Activated CD4-positive, alpha-beta T cell treated with anti-CD3 and anti-CD28 coated beads for 1 hour (primary cell): ENCODE data around the gene EBF3.
"Not testable (repeated sequence)": the region's sequence is repeated elsewhere in the genome, so short reads cannot be mapped to it uniquely, and the experiment has no call there.

Experiments
- DNase-seq: peaks from one replicate; pipeline ENCODE4 v3.0.0-alpha.2; 2020

EBF3 gene

DNA sequence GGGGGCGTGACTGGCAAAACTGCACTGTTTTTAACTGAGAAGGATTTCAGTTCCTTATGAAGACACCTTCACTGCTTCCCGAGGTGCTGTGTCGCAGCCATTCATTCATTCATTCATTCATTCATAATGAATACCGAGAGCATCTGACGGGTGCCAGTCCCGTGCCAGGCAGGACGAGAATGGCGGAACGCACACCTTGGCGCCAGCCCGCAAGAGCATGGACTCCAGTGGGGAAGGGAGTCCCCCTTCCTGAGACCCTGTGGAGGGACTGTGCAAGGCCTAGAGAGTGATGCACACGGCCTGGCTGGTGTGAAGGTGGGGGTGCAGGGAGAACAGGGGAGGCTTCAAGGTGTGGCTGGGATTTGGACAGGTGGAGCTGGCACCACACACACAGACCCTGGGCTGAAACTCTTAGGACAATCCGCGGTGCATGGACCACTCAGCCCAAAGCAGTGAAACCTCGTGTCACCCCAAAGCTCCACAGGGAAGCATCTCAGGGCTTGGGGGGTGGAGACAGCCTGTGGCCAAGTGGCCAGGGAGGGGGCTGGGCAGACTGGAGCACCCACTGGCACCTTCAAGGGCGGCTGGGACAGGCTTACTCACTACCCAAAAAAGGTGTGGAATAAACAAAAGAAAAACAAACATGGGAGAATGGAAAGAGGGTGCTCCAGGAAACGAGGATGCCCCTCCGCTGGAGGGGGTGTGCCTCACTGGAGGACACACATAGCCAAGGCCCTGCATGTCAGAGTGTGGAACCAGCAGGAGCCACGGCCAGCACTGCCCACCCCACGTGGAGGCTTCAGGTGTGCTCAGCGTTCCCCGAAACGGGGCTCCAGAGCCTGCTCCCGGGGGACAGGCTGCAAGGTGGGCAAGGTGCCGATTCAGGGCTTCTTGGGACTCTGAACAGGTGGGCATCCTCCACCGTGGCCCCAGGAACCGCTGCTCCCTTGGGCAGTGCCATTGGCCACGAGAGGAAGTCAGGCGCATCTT is 37.7 kb downstream of the EBF3 start:
- DNase-seq, result no peak

DNA sequence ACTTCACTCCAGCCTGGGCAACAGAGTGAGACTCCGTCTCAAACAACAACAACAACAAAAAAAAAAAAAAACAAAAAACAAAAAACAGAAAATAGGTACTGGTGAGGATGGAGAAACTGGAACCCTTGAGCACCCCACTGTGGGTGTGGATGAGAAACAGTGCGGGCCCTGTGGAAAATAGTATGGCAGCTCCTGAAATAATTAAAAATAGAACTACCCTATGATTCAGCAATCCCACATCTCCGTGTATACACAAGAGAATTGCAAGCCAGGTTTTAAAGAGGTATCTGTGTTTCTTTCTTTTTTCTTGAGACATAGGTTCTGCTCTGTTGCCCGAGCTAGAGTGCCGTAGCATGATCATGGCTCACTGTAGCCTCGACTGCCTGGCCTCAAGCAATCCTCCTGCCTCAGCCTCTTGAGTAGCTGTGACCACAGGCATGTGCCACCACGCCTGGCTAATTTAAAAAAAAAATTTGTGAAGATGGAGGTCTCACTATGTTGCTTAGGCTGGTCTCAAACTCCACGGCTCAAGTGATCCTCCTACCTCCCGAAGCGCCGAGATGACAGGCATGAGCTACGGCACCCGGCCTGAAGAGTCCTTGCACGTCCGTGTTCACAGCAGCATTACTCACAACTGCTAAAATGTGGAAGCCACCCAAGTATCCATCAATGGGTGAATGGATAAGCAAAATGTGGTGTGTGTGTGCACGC is 39.5 kb downstream of the EBF3 start:
- DNase-seq, result no peak

DNA sequence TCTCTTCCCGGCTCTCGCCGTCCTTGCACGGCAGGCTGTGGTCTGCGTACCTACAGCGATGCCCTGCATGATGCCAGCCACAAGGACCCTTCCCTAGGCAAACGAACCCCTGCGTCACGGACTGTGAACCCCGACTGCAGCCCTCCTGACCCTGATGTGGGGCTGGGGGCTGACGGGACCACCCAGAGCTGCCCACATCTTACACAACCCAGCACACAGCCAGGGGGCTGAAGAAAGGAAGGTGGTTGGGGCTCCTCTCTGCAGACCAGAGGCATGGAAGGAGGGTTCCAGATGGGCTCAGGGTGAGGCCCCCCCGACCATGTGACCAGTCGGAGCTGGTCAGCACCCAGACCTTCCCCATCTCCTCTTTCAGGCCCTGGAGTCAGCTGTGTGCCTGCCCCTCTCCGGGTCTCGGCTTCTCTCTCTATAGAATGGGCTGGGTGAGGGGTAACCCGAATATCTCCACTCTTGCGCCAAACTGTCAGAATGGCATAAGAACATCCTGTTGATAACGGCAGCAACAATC is 41.4 kb downstream of the EBF3 start:
- DNase-seq, result no peak

DNA sequence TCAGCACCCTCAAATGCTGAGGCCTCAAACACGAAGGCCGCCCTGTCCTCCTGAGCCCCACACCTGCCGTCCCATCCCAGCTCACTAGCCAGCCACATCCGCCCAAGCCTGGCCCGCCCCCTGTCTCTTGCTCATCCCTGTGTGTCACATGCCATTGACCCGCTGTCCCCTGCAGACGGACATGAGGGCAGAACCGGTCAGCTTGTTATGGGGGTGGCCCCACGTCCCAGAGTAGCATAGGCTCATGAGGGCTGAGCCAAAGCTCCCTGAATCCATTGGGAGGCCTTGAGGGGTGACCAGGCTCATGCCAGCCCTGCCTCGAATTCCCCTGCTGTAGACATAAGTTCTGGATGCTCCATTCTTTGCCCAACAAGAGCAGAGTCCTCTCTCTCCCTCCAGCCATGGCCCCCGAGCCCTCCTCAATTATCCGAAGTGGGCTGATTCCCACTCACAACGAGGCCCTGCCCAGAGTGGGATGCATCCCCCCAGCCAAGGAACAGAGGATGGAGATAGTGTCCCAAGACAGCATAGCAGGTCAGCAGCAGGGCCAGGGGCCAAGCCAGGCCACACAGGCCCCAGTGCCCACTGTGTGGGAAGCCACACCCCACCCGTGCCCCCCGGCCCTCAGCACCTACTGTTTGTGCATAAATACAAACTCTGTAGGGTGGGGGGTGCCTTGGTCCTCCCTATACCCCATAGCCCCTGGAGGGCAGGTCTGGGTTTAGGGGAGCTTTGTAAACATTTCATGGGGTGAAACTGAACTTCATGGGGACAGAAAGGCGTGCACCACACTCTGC is 42.1 kb downstream of the EBF3 start:
- DNase-seq, result no peak

DNA sequence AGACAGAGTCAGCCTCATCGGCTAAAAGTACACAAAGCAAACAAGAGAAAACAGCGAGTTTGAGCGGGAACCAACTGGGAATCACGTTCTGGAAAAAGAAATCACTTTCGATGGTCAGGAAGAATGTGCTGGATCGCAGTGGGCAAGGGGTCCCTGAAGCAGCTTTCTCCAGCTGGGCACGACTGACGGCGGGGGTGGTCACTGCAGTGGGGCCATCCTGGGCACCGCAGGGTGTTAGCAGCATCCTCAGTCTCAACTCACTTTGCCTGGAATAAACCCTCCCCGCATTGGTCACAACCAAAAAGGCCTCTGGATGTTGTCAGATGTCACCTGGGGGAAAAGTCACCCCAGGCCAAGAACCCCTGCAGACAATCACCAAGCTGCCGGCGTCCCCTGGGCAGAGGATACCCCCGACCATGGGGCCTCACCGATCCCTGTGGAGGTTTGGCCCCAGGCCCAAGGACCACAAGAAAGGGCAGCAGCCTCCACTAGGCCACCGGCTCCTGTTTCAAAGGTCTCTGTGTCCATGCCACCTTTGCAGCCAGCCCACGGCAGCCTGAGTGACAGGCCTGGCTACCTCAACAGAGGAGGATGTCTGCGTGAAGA is 42.9 kb downstream of the EBF3 start:
- no peak for DNase-seq

DNA sequence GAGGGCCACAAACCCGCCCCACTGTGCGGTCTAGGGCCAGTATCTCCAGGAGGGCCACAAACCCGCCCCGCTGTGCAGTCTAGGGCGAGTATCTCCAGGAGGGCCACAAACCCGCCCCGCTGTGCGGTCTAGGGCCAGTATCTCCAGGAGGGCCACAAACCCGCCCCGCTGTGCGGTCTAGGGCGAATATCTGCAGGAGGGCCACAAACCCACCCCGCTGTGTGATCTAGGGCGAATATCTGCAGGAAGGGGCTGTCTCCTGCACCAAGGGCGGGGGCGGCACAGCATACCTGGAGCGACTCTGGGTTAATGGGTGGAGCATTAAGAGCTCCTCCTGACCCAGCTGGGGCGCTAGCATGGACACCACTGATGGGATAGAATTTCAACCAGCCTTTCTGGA is 43.9 kb downstream of the EBF3 start:
- not testable (repeated sequence) for DNase-seq

DNA sequence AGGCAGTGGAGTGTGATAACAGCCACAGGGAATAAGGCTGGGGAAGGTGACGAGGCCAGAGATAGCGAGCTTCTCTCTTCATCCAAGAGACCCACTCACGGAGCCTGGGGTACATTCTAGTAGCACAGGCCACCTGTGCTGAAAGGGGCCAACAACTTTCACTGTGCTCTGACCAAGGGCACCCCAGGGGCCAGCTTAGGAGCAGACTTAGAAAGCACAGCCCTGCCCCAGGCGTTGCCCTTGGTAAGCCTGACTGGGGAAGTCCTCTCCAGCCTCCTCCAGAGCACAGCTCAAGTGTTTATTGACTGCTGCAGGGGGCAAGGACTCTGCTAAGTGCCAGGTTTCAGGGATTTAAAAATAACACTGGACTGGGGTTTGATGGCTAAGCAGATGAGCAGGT is 44.7 kb downstream of the EBF3 start:
- DNase-seq, result no peak

DNA sequence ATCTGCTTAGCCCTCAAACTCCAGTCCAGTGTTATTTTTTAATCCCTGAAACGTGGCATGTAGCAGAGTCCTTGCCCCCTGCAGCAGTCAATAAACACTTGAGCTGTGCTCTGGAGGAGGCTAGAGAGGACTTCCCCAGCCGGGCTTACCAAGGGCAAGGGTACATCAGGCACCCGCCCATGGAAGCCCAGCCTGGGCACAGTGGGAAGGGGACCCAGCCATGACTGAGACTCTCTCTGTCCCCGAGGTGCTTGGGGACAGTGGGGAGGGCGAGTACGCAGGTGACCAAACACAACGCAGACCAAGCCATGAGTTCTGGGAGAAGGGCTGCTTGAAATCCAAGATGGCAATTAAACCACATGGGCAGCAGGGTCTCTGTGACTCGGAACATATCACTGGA is 45.2 kb downstream of the EBF3 start:
- no peak for DNase-seq

DNA sequence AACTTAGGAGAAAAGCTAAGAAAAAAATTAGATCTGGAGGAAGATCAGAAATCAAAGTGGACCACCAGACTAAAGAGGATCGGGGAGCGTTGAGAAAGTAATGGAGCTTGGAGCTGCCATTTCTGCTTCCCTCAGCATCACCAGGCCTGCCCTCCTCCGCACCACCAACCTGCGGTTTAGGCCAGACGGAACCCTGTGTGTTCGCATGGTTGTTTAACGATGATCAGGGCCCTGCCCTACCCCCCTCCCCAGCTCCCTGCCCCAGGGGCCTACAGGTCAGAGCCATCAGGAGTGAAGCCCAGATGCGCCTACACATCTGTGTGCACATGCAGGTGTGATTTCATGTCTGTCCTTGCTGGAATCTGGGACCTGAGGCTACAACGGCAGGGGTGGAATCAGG is 45.7 kb downstream of the EBF3 start:
- DNase-seq, result no peak

DNA sequence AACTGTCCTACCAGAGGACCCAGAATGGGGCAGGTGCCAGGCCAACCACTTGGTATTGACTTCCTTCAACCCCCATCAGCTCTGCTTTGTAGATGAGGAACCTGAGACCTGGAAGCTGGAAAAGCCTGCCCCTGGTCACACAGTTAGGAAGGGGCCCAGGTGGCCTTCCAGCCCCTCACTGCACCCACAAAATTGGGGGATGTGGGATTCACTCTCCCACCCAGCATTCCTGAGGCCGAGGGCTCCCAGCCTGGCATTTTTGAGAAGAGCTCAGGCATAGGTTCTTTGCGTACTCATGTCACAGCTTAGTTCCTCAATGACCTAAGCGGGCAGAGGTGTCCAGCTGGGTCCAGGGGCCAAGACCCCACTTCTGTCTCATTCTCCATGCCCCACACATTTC is 46.1 kb downstream of the EBF3 start:
- no peak for DNase-seq

DNA sequence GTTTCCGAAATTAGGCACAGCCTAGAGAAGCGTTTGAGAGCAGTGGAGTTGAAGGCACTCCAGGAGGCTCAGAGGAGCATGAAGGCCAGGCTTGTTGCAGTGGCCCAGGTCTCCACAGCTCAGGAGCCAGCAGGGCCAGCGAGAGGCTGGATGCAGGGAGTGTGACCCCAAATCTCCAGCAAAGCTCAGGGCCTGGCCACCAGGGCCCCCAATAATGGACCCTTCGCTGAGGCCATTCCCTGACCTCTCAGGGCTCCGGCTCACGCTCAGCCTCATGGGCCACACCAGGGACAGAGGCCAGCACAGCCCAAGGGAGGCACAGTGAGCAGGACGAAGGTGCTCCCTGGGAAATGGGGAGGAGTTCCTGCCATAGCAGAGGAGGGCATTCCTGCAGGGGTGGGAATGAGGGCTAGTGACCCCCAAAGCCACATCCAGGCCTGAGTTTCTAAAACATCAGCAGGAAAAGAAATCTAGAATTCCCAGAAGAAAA is 47.5 kb downstream of the EBF3 start:
- no peak for DNase-seq

DNA sequence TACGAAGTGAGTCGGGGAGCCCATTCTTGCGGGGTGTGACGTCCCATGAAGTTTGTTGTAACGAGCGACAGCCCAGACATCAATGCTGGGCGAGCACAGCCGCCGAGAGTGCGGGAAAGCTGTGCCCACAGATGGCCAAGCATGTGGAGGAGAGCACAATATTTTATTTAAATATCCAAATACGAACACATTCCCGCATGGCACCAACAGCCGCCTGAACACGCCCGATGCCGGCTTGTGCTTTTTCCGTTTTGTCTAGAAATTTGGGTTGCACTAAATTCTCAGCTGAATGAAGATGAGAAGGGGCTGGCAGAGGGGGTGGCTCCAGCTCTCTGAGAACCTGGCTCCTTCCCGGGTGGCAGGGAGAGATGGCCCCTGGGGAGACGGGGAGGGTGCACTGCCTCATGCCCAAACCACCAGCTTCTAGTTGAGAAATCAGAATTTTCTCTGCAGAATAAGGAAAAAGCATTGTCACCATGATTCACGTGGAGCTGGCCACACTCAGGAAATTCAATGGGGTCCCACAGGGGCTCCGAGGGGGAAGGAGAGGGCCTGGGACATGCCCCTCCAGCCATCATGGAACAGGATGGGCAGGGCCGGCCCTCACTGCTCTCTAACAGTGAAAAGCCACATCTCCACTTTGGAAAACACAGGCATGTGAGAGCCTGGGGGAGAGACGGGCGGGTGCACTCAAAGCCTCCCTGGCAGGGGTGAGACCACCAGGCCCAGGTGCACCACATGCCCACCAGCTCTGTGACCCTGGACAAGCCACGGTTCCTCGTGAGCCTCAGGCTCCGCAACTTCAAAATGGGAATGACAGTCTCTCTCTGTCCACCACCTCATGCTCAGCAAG is 48.3 kb downstream of the EBF3 start:
- no peak for DNase-seq

DNA sequence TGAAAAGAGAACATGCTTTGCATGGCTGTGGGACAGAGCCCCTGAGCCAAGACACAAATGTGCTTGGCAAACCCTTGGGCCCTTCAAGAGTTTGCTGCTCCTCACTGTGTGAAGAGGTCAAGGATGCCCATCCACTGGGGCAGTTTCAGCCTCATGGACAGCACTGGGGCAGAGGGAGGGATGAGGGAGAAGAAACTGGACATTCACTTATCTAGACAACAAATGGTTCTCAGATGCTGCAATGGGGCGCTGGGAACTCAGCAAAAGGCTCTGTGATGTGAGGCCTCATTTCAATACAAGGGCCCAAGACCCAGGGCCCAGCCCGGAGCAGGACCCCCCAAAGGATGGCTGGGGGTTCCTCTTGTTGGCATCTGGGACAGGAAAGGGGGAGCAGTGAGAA is 49.1 kb downstream of the EBF3 start:
- DNase-seq, result no peak

DNA sequence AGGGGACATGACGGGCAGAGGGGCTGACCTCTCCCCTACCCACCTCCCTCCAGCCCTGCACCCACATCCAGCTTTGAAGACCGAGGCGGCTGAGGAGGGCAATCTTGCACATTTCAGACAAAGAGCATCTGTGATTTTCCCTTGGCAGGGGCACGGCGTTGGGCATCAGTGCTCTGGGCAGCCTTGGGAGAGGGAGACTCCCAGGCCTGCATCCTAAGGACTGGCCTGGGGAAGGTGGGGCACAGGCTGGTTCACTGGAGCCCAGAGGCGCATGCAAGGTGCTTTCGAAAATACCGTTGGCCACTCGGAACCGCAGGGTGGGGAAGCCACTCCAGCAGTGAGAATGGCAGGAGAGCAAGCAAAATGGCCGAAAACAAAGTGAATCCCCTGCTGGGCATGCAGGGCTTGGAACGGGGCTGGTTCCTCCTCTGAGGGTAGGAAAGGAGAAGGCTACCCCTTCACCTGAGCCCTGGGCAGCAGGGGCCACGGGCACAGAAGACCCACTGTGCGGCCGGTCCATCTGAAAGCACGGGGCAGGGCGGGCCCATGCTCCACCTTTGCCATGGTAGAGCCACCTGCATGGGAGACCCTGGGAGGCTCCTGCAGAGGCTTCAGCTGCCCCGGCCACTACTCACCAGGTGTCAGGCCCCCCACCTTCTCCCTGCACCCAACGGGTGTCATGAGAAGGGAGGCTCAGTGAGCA is 49.8 kb downstream of the EBF3 start:
- no peak for DNase-seq

DNA sequence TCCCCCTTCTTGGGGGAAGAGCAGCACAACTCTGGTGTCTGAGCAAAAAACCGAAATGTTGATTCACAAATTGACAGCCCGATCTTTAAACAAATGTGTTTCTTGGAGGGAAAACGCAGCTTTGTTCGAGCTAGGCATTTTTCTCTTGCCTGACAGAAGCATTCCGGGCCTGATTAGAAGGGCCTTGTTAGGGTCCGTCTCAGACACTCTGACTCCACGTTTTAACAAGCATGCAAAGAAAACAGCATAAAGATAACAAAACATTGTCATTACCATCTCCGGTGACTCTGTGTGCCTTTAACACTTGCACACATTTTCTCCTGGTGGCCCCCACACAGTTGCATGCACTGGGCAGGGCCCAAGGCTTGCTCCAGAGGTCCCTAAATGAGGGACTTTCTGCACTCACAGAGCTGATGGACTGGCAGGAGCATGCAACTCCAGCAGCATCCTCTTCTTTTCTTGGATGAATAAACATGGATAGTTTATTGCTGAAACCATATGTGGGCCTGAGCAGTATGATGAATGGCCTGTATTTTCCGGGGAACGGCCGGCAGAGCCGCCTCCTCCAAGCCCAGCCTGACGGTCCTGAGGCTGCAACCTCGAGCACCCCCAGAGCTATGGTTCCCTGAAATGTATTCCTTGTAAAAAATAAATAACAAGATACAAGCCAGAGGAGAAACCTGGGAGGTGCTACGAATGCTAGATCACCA is 50.9 kb downstream of the EBF3 start:
- no peak for DNase-seq

DNA sequence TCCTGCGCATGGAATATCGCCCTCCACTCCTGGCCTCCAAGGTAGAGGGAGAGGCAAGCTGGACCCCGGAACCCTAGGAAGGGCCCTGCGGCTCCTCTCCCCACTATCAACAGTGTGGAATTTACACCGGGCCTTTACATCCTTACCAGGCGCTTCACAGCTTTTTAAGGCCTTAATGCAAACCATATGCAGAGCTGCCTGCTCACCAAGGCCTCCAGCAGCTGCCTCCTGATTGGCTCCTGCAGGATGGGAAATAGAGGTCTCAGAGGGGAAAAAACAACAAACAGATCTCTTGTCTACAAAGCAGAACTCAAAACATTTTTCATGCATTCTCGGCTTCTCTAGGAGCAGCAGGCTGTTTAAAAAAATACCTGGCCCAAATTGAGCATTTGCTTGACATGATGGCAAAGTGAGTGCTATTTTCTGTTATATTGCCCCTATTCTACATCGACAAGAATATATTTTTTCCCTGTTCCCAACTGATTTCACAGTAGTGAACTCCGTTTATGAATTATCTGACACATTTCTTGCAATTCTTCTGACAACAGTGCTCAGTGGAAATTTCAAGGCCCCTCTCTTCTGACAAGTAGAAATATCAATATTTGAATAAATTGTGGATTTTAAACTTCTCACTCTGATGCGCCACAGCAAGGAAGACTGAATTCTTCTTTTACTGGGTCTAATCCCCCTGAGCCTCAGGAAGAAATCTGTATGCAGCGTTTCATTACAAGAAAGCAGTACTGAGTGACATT is 51.7 kb downstream of the EBF3 start:
- no peak for DNase-seq

DNA sequence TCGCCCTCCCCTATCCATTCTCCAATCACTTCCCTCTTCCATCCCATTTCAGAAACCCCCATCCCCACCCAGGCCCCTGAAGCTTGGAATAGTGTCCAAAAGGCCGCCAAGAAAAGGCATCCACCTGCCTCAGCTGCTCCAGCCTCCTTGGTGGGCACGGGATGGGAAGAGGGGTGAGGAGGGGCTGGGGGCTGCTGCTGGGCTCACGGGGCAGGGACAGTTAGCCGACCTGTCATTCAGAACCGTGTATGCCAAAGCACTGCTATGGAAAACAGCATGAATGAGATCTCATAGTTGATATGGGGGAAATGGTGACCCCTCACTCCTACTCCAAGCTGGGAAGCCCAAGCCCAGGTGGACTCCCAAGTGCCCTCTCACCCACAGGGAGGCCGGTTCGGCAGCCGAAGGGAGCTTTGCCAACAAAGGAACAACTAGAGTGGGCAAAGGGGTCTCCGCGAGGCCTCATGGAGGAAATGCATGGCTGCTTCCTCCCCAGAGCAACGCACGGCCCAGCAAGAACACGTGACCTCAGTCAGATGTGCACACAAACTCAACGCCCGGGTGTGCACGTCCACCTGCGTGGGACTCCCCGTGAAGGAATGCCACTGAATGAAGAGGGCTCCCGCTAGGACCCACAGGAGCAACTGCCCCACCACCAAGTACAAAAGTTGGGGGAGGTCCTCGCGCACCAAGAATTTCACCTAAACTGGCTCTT is 52.5 kb downstream of the EBF3 start:
- no peak for DNase-seq

DNA sequence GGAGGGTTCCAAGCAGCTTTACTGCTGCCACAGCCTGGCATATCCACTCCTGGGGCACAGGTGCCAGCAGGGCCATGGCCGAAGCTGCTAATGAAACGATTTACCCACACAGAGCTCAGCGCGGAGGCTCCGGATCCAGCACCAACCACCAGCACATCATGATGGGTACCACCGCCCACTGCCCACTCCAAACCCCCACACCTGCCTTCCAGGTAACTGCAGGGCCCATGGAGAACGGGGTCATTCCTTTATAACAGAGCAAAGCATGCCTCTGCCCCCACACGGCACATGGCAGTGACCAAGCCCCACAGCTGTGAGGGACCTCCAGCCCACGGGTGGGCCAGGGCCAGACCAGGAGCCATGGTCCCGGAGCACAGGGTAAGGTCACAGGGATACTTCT is 53.2 kb downstream of the EBF3 start:
- no peak for DNase-seq
